ENCODE measurements around the gene DARS2.

Gene DARS2

DNA sequence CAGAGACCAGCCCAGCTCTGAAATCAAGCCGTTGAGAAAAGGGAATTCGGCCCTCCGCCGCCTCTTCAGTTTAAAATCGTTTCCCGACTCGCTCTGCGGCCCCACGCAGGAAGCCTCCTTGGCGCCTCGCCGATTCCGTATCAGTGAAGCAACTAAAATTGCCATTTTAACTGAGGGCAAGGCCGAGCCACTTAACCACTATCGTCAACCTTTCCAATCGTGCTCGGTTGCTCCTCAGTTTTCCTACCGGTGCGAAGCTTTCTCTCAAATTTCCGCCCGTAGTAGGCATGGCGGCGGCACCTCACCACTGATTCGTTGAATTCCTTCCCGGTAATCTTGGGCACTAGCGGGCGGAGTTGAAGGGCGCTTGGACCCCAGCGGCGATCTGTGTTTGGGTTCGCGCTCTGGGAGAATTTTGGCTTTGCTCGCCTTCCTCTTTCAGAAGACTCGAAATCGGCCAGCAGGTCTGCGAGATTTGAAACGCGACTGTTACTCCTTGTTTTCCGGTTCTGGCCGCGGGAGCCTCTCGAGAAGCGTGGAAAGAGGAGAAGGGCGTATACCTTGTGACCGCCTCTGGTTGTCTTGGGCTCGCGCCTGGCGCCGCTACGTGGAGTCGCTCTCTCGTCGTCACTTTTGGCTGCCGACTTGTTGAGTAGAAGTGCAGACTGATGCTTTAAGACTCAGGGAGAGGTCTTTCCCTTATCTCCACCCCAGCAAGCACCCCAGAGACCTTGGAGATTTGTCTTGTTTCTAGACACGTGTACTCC is at the start of gene DARS2, which contains the start of gene CENPL:
Gene DARS2, plus strand, starts transcription at position 359 of the 767 bp plus-strand sequence. CDS start 557 bp downstream, outside the sequence.
Gene CENPL, minus strand, starts transcription at position 569 of the 767 bp plus-strand sequence. CDS start 13,584 bp downstream, outside the sequence.
- TF ChIP-seq MAX (IDR thresholded peaks at IDR 0.05) (peak; percentile 83), CREB1 (IDR thresholded peaks at IDR 0.05; ENCODE audit: low read depth) (peak; percentile 76), TEAD4 (IDR thresholded peaks at IDR 0.05) (peak; percentile 2; the same call in 1 of the 2 replicates), ZBTB7A (IDR thresholded peaks at IDR 0.05; ENCODE audit: low read depth) (no peak), FOXM1 (IDR thresholded peaks at IDR 0.05; ENCODE audit: borderline replicate concordance, low read depth) (peak; percentile 74), EGR1 (IDR thresholded peaks at IDR 0.05) (peak; percentile 92), RAD21 (IDR thresholded peaks at IDR 0.05; ENCODE audit: low read depth) (no peak; the same call in 1 of the 2 replicates), YY1 (IDR thresholded peaks at IDR 0.05; ENCODE audit: low read depth) (peak; percentile 99), NFIC (IDR thresholded peaks at IDR 0.05) (peak; percentile 62), EP300 (IDR thresholded peaks at IDR 0.05; ENCODE audit: borderline replicate concordance) (no peak), TCF12 (IDR thresholded peaks at IDR 0.05; ENCODE audit: low read depth) (0 out of 2 replicates have a peak, but pooled peaks have one; percentile 21), CEBPB (IDR thresholded peaks at IDR 0.05) (no peak; the same call in 1 of the 2 replicates), TAF1 (IDR thresholded peaks at IDR 0.05; ENCODE audit: low read depth) (peak; percentile 56)
- TF ChIP-seq, protein P1, sequence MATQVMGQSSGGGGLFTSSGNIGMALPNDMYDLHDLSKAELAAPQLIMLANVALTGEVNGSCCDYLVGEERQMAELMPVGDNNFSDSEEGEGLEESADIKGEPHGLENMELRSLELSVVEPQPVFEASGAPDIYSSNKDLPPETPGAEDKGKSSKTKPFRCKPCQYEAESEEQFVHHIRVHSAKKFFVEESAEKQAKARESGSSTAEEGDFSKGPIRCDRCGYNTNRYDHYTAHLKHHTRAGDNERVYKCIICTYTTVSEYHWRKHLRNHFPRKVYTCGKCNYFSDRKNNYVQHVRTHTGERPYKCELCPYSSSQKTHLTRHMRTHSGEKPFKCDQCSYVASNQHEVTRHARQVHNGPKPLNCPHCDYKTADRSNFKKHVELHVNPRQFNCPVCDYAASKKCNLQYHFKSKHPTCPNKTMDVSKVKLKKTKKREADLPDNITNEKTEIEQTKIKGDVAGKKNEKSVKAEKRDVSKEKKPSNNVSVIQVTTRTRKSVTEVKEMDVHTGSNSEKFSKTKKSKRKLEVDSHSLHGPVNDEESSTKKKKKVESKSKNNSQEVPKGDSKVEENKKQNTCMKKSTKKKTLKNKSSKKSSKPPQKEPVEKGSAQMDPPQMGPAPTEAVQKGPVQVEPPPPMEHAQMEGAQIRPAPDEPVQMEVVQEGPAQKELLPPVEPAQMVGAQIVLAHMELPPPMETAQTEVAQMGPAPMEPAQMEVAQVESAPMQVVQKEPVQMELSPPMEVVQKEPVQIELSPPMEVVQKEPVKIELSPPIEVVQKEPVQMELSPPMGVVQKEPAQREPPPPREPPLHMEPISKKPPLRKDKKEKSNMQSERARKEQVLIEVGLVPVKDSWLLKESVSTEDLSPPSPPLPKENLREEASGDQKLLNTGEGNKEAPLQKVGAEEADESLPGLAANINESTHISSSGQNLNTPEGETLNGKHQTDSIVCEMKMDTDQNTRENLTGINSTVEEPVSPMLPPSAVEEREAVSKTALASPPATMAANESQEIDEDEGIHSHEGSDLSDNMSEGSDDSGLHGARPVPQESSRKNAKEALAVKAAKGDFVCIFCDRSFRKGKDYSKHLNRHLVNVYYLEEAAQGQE (IDR thresholded peaks at IDR 0.05; ENCODE audit: low read depth), result no peak
- TF ChIP-seq, protein P2, sequence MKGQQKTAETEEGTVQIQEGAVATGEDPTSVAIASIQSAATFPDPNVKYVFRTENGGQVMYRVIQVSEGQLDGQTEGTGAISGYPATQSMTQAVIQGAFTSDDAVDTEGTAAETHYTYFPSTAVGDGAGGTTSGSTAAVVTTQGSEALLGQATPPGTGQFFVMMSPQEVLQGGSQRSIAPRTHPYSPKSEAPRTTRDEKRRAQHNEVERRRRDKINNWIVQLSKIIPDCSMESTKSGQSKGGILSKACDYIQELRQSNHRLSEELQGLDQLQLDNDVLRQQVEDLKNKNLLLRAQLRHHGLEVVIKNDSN (IDR thresholded peaks at IDR 0.05), result no peak

DNA sequence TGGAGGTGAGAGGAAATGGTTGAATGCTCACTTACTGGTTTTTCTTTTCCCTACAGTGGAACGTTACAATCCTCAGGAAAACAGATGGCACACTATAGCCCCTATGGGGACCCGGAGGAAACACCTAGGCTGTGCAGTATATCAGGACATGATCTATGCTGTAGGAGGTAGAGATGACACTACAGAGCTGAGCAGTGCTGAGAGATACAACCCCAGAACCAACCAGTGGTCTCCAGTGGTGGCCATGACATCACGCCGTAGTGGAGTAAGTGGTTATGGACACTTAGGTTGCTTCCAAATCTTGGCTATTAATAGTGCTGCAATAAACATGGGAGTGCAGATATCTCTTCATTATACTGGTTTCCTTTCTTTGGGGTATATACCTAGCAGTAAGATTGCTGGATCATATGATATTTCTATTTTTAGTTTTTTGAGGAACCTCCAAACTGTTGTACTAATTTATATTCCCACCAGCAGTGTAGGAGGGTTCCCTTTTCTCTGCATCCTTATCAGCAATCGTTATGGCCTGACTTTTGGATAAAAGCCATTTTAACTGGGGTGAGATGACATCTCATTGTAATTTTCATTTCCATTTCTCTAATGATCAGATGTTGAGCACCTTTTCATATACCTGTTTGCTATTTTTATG is 48.8 kb upstream of the DARS2 start:
- TF ChIP-seq, protein P1 (IDR thresholded peaks at IDR 0.05; ENCODE audit: low read depth), result no peak
- no peak for TF ChIP-seq TCF12 (IDR thresholded peaks at IDR 0.05; ENCODE audit: low read depth)
- TF ChIP-seq EP300 (IDR thresholded peaks at IDR 0.05; ENCODE audit: borderline replicate concordance), result no peak
- no peak for TF ChIP-seq NFIC (IDR thresholded peaks at IDR 0.05)
- TF ChIP-seq, protein P2 (IDR thresholded peaks at IDR 0.05), result no peak
- TF ChIP-seq CREB1 (IDR thresholded peaks at IDR 0.05; ENCODE audit: low read depth), result no peak
- no peak for TF ChIP-seq TEAD4 (IDR thresholded peaks at IDR 0.05)
- no peak for TF ChIP-seq CEBPB (IDR thresholded peaks at IDR 0.05)
- no peak for TF ChIP-seq EGR1 (IDR thresholded peaks at IDR 0.05)
- TF ChIP-seq YY1 (IDR thresholded peaks at IDR 0.05; ENCODE audit: low read depth), result no peak
- TF ChIP-seq ZBTB7A (IDR thresholded peaks at IDR 0.05; ENCODE audit: low read depth), result no peak
- TF ChIP-seq MAX (IDR thresholded peaks at IDR 0.05), result no peak
- TF ChIP-seq TAF1 (IDR thresholded peaks at IDR 0.05; ENCODE audit: low read depth), result no peak
- TF ChIP-seq RAD21 (IDR thresholded peaks at IDR 0.05; ENCODE audit: low read depth), result no peak
- TF ChIP-seq FOXM1 (IDR thresholded peaks at IDR 0.05; ENCODE audit: borderline replicate concordance, low read depth), result no peak

DNA sequence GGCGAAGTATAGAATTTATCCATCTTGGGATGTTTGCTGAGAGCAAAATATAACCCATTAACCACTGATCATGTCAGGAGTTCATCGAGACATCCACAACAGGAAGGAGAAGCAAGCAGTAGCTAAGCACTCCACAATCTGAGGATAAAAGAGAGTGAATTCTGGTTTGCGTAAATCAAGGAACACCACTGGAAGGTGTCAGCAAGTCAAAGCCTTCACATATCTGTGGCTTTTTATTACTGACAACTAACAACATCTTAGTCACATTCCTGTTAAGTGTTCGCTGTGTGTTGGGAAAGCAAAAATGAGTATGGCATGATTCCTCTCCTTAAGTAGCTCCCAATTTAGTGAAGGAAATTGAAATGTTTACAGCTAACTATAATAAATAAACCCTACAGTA is 44.5 kb upstream of the DARS2 start:
- TF ChIP-seq CREB1 (IDR thresholded peaks at IDR 0.05; ENCODE audit: low read depth) (no peak), RAD21 (IDR thresholded peaks at IDR 0.05; ENCODE audit: low read depth) (no peak), YY1 (IDR thresholded peaks at IDR 0.05; ENCODE audit: low read depth) (no peak), MAX (IDR thresholded peaks at IDR 0.05) (no peak), ZBTB7A (IDR thresholded peaks at IDR 0.05; ENCODE audit: low read depth) (no peak)
- TF ChIP-seq, protein P2 (IDR thresholded peaks at IDR 0.05), result no peak
- TF ChIP-seq, protein P1 (IDR thresholded peaks at IDR 0.05; ENCODE audit: low read depth), result no peak

All from Ishikawa (cell line).